Heart left ventricle (tissue), 16 donors: Measurements from ENCODE around the gene CLEC4E. TPM values are rescaled to one million over a fixed set of nuclear protein-coding genes. Genes with fewer than 3 reads are reported as not detected.

Experiments
- ATAC-seq, 4 donors: fragments of 200-7000 bp; cut with Tn5 transposase; one replicate each; pipeline ENCODE4 v1.9.1; 2020 to 2022; ENCODE audit warnings: moderate library complexity in 4 of 4, mild to moderate bottlenecking in 3 of 4, moderate number of reproducible peaks in 1 of 4
- DNase-seq, 5 donors: peaks; one replicate each; pipeline ENCODE4 v3.0.0-alpha.2; 2020
- H3K27ac ChIP-seq, 12 donors: fragments of 200-600 bp; sonication (generic) in 4 of 12; one replicate each; pipeline versions ENCODE4 v1.5.0 to v1.8.0; 2016 to 2022; ENCODE audit warnings: mild to moderate bottlenecking in 2 of 12
- H3K27me3 ChIP-seq, 9 donors: fragments of 200-600 bp; sonication (generic) in 2 of 9; one replicate each; pipeline versions ENCODE4 v1.5.1 to v1.8.0; 2016 to 2022; ENCODE audit warnings: mild to moderate bottlenecking in 3 of 9
- H3K36me3 ChIP-seq, 9 donors: fragments of 200-600 bp; sonication (generic) in 2 of 9; one replicate each; pipeline versions ENCODE4 v1.5.0 to v1.8.0; 2018 to 2022; ENCODE audit warnings: mild to moderate bottlenecking in 2 of 9
- H3K4me1 ChIP-seq, 12 donors: fragments of 200-600 bp; sonication (generic) in 4 of 12; one replicate each; pipeline versions ENCODE4 v1.5.0 to v1.8.0; 2016 to 2022; ENCODE audit warnings: mild to moderate bottlenecking in 3 of 12
- H3K4me3 ChIP-seq, 12 donors: fragments of 200-600 bp; sonication (generic) in 4 of 12; one replicate each; pipeline versions ENCODE4 v1.5.0 to v1.8.0; 2017 to 2022; ENCODE audit warnings: mild to moderate bottlenecking in 9 of 12, moderate library complexity in 4 of 12
- H3K9me3 ChIP-seq, 12 donors: fragments of 200-600 bp; sonication (generic) in 4 of 12; one replicate each; pipeline versions ENCODE4 v1.5.0 to v1.8.0; 2016 to 2022; ENCODE audit warnings: mild to moderate bottlenecking in 1 of 12
- CTCF ChIP-seq, 12 donors: fragments of 200-600 bp; sonication (generic) in 4 of 12; IDR thresholded peaks; one replicate each; pipeline versions ENCODE4 v1.5.0 to v1.8.0; 2018 to 2022; ENCODE audit warnings: antibody characterized with exemption in 12 of 12, mild to moderate bottlenecking in 5 of 12
- POLR2A ChIP-seq, 2 donors: fragments of 450-650 bp; IDR thresholded peaks; one replicate each; pipeline ENCODE4 v1.6.1; 2017; ENCODE audit warnings: antibody characterized with exemption in 2 of 2, mild to moderate bottlenecking in 2 of 2, moderate library complexity in 2 of 2
- WGBS, 4 donors: extraction: QIAGEN DNeasy Blood & Tissue Kit in 2 of 4; methylation state at CpG; one replicate each; pipeline versions ENCODE4 v1.1.5 to v1.1.7; 2013 to 2018; 5-methylcytosine and 5-hydroxymethylcytosine counted together
- intact Hi-C, 10 donors: fragments of 100-400 bp; cut with DNase I; formaldehyde crosslinking; loops; one replicate each; pipeline versions ENCODE4 v1.11.1 to v1.14.2; 2022
- polyA plus RNA-seq, 2 donors: library from polyadenylated mRNA; stranded (reverse); fragments of 200-250 nt; gene quantifications; one replicate each; pipeline ENCODE4 v1.2.3, GENCODE V29; 2013
- total RNA-seq, 9 donors: library from RNA; depleted of rRNA in 2 of 9; stranded (reverse); fragments of >200 nt in 2 of 9; fragmentation: NEBNext Ultra II Directional in 3 of 9; extraction: Animal tissue kit (Norgen Biotek cat#: 25700) in 3 of 9; gene quantifications; one replicate each; pipeline versions ENCODE4 v1.1.0 to v1.2.4, GENCODE V29; 2016 to 2023
- donor health status: ischemic (EF 13 %, LVEDD 7.1; RV severe dilation, severe dysfunction).
- donor health status: healthy with polysubstance abuse.
- donor health status: DM: no; HTN: yes; CAD: no.
- donor health status: DM: no; HTN: no; CAD: no.
- donor health status: ischemic (EF 25% LVEDD 6.9; RV normal size, moderate dysfunction).
- donor health status: ischemic (EF 25% LVEDD 5.7; RV mildly dilated, moderate dysfunction).
- donor health status: healthy.
- donor health status: DM: yes; HTN: yes; CAD: no.
- donor health status: ischemic (EF 35%, LVEDD 5.7; RV mildly dilated, moderate dysfunction).
- donor health status: nonischemic (EF 11% LVEDD 7.7; RV severe dilation, severe dysfunction).
- donor health status: DM: yes; HTN: yes; CAD: no.
- donor health status: PGD.
- donor health status: ischemic (EF 29% LVEDD 5.4; RV normal size, mild dysfunction).
- donor health status: nonischemic (EF 23%, LVEDD 6.1; RV moderate dilation, normal function).

CLEC4E gene
- total and polyA plus RNA-seq, 11 donors = 0.25 to 5.1 (median 0.76) TPM

- intact Hi-C loops = loop anchor here in 5 of 10 donors (5.0 to 10.0 kb wide), 4 partner anchors 64 to 497 kb away; partner anchors contain the start of genes A2ML1 (in 1 of the 5) and AICDA (in 1 of the 5)
- WGBS, 4 donors = 86 to 95% (median 86%) methylated on average over 2 of the region's 2 CpGs
Observed at GRCh38 chr12:8548192-8548591, 7.5 kb upstream of the CLEC4E start.

DNA sequence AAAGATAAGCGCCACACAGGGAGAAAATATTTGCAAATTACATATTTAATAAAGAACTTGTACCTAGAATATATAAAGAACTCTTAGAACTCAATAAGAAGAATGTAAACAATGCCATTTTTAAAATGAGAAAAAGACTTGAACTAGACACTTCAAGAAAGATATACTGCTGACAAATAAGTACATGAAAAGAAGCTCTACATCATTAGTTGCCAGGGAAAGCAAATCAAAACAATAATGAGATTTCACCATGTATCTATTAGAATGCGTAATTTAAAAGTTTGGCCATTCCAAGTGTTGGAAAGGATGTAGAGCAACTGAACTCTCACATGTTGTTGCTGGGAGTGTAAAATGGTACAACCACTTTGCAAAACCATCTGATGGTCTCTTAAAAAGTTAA, 6.9 kb upstream of the CLEC4E start:
- intact Hi-C loops = loop anchor here in 5 of 10 donors (5.0 to 10.0 kb wide), 4 partner anchors 65 to 497 kb away; partner anchors contain the start of genes A2ML1 (in 1 of the 5) and AICDA (in 1 of the 5)
- 41 to 88% (median 63%) methylated on average over 2 of the region's 2 CpGs for WGBS, 4 donors
- DNase-seq (no peak), ATAC-seq (no peak)
- peaks cover 0 to 12% (median 0%) of the 10 kb centered on the region in 9 donors for H3K27me3 ChIP-seq
- H3K27ac ChIP-seq = no peak overlapping the region
- no peak for TF ChIP-seq POLR2A (IDR thresholded peaks at IDR 0.05)
- no peak for TF ChIP-seq CTCF (IDR thresholded peaks at IDR 0.05)
- no peaks in the 10 kb centered on the region for H3K36me3 ChIP-seq
- H3K4me1 ChIP-seq = no peaks in the 10 kb centered on the region
- no peak overlapping the region for H3K4me3 ChIP-seq
- no peaks in the 10 kb centered on the region for H3K9me3 ChIP-seq

More at GRCh38 chr12:8548192-8548591, 7.5 kb upstream of the CLEC4E start:
- no peaks in the 10 kb centered on the region for H3K4me1 ChIP-seq
- H3K27ac ChIP-seq = no peak overlapping the region
- peaks cover 0 to 12% (median 0%) of the 10 kb centered on the region in 9 donors for H3K27me3 ChIP-seq
- no peak for TF ChIP-seq POLR2A (IDR thresholded peaks at IDR 0.05)
- TF ChIP-seq CTCF (IDR thresholded peaks at IDR 0.05) = no peak
- no peak for DNase-seq
- no peaks in the 10 kb centered on the region for H3K9me3 ChIP-seq
- H3K4me3 ChIP-seq = no peak overlapping the region
- no peaks in the 10 kb centered on the region for H3K36me3 ChIP-seq
- no peak for ATAC-seq

DNA sequence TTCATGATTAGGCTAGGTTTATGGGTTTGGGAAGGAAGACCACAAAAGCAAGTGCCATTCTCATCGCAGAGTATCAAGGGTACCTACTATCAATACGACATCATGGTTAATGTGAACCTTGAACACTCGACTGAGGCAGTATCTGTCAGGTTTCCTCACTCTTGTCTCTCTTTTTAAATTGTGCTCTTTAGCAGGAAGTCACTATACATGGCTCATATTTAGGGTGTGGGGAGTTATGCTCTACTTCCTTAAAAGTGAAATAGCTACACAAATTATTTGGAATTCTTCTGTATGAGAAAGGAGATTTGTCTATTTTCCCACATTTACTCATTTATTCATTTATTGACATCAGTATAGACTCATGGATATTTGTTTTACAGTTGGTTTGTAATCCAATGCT, 5.9 kb upstream of the CLEC4E start:
- intact Hi-C loops = loop anchor here in 5 of 10 donors (5.0 to 10.0 kb wide), 4 partner anchors 66 to 498 kb away; partner anchors contain the start of genes A2ML1 (in 1 of the 5) and AICDA (in 1 of the 5)
- TF ChIP-seq CTCF (IDR thresholded peaks at IDR 0.05) (no peak), POLR2A (IDR thresholded peaks at IDR 0.05) (no peak)
- 73 to 87% (median 80%) methylated on average over 3 of the region's 3 CpGs for WGBS, 4 donors

DNA sequence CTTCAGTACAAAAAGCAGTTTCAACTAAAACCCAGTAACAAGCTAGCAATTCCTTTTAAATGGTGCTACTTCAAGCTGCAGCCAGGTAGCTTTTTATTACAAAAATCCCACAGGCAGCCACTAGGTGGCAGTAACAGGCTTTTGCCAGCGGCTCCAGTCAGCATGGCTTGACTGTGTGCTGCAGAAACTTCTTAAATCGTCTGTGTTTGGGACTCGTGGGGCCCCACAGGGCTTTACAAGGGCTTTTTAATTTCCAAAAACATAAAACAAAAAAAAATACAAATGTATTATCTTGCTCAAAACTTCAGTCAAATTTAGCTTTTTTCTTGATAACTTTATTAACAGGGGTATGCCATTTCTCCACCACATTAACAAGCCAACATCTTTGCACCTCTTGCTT, 3.6 kb upstream of the CLEC4E start:
- H3K27ac ChIP-seq = no peak overlapping the region
- ATAC-seq = peak; percentile 54 to 65 (median 62)
- intact Hi-C loops = loop anchor here in 9 of 10 donors (2.0 to 10.0 kb wide), 6 partner anchors 63 to 503 kb away; partner anchors contain the start of gene A2ML1 (in 1 of the 9)
- DNase-seq = peak in 4 of 5 donors; percentile 51 to 62 (median 56)
- H3K4me1 ChIP-seq = peaks cover 0 to 9% (median 0%) of the 10 kb centered on the region in 12 donors
- WGBS, 4 donors = 0 to 4% (median 0%) methylated on average over 3 of the region's 3 CpGs
- H3K4me3 ChIP-seq = no peak overlapping the region
- peak; percentile 75 to 97 (median 92) for TF ChIP-seq CTCF (IDR thresholded peaks at IDR 0.05)
- TF ChIP-seq POLR2A (IDR thresholded peaks at IDR 0.05) = no peak
- H3K36me3 ChIP-seq = no peaks in the 10 kb centered on the region
- peaks cover 0 to 16% (median 0%) of the 10 kb centered on the region in 9 donors for H3K27me3 ChIP-seq
- no peaks in the 10 kb centered on the region for H3K9me3 ChIP-seq

More for the DNA sequence above, 5.9 kb upstream of the CLEC4E start:
- peaks cover 0 to 20% (median 0%) of the 10 kb centered on the region in 9 donors for H3K27me3 ChIP-seq
- H3K4me3 ChIP-seq = no peak overlapping the region
- H3K4me1 ChIP-seq = peaks cover 0 to 4% (median 0%) of the 10 kb centered on the region in 12 donors
- H3K9me3 ChIP-seq = no peaks in the 10 kb centered on the region
- no peak overlapping the region for H3K27ac ChIP-seq
- no peak for ATAC-seq
- DNase-seq = no peak
- no peaks in the 10 kb centered on the region for H3K36me3 ChIP-seq
